ENCODE data around the gene SHOC2. TPM values are rescaled to one million over a fixed set of nuclear protein-coding genes. Genes with fewer than 3 reads are reported as not detected.

SHOC2 gene
- total and polyA plus RNA-seq, 9 of the 15 experiments (the other 6 are each of a cell fraction or from before 2014, with no cell fraction given), result 9.2 to 17.5 (median 14.9) TPM

DNA sequence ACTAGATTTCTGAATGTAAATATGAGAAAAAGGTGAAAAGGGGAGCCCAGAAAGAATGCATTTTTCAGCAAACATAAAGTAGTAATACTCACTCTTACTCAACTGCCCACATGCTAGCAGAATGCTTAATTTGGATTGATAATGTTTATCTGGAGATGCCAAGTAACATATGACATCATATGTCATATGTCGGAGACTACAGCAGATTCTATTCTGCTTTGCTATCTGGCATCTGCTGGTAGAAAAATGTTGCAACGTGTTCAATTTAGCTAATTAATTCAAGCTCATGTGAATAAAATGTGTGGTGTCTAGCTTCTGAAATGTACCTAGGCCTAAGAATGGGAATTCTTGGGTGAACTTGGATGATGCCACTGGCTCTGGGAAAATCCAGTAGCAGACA lies 5.0 kb upstream of the SHOC2 start (continued):
- TF ChIP-seq, protein P1, sequence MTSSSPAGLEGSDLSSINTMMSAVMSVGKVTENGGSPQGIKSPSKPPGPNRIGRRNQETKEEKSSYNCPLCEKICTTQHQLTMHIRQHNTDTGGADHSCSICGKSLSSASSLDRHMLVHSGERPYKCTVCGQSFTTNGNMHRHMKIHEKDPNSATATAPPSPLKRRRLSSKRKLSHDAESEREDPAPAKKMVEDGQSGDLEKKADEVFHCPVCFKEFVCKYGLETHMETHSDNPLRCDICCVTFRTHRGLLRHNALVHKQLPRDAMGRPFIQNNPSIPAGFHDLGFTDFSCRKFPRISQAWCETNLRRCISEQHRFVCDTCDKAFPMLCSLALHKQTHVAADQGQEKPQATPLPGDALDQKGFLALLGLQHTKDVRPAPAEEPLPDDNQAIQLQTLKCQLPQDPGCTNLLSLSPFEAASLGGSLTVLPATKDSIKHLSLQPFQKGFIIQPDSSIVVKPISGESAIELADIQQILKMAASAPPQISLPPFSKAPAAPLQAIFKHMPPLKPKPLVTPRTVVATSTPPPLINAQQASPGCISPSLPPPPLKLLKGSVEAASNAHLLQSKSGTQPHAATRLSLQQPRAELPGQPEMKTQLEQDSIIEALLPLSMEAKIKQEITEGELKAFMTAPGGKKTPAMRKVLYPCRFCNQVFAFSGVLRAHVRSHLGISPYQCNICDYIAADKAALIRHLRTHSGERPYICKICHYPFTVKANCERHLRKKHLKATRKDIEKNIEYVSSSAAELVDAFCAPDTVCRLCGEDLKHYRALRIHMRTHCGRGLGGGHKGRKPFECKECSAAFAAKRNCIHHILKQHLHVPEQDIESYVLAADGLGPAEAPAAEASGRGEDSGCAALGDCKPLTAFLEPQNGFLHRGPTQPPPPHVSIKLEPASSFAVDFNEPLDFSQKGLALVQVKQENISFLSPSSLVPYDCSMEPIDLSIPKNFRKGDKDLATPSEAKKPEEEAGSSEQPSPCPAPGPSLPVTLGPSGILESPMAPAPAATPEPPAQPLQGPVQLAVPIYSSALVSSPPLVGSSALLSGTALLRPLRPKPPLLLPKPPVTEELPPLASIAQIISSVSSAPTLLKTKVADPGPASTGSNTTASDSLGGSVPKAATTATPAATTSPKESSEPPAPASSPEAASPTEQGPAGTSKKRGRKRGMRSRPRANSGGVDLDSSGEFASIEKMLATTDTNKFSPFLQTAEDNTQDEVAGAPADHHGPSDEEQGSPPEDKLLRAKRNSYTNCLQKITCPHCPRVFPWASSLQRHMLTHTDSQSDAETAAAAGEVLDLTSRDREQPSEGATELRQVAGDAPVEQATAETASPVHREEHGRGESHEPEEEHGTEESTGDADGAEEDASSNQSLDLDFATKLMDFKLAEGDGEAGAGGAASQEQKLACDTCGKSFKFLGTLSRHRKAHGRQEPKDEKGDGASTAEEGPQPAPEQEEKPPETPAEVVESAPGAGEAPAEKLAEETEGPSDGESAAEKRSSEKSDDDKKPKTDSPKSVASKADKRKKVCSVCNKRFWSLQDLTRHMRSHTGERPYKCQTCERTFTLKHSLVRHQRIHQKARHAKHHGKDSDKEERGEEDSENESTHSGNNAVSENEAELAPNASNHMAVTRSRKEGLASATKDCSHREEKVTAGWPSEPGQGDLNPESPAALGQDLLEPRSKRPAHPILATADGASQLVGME (CRISPR knock-in tag; IDR thresholded peaks at IDR 0.05), result no peak
- no peak for TF ChIP-seq POLR2AphosphoS5 (IDR thresholded peaks at IDR 0.05; ENCODE audit: control insufficient read depth, insufficient read depth, low read depth, low read length)
- TF ChIP-seq NFE2L1 (tag; IDR thresholded peaks at IDR 0.05; ENCODE audit: borderline replicate concordance, low read depth), result no peak
- TF ChIP-seq, protein P2, sequence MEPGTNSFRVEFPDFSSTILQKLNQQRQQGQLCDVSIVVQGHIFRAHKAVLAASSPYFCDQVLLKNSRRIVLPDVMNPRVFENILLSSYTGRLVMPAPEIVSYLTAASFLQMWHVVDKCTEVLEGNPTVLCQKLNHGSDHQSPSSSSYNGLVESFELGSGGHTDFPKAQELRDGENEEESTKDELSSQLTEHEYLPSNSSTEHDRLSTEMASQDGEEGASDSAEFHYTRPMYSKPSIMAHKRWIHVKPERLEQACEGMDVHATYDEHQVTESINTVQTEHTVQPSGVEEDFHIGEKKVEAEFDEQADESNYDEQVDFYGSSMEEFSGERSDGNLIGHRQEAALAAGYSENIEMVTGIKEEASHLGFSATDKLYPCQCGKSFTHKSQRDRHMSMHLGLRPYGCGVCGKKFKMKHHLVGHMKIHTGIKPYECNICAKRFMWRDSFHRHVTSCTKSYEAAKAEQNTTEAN (CRISPR knock-in tag; IDR thresholded peaks at IDR 0.05), result no peak
- TF ChIP-seq SNRNP70 (optimal IDR thresholded peaks at IDR 0.05; ENCODE audit: low read depth, low read length), result no peak
- TF ChIP-seq RBM39 (optimal IDR thresholded peaks at IDR 0.05; ENCODE audit: low read depth, low read length), result no peak

All from K562 (cell line).